Activated CD4-positive, alpha-beta T cell treated with anti-CD3 and anti-CD28 coated beads for 36 hours (primary cell): ENCODE data around the gene ADARB2. TPM values are rescaled to one million over a fixed set of nuclear protein-coding genes. Genes with fewer than 3 reads are reported as not detected.

Source experiments
- ATAC-seq: fragments of 200-7000 bp; cut with Tn5 transposase; one replicate; pipeline ENCODE4 v1.10.0; 2021; ENCODE audit warnings: mild to moderate bottlenecking, moderate library complexity
- CTCF ChIA-PET: fragments of 350-600 bp; sonication (Branson Sonifier 250); formaldehyde crosslinking; loops from one replicate; lab custom pipeline; 2021; ENCODE audit warnings: antibody characterized with exemption; lab: Charles Lee
- POLR2A ChIA-PET: fragments of 350-600 bp; sonication (Branson Sonifier 250); formaldehyde crosslinking; loops from one replicate; lab custom pipeline; 2021; ENCODE audit warnings: antibody characterized with exemption, inconsistent platforms; lab: Charles Lee
- DNase-seq: peaks from one replicate; pipeline ENCODE4 v3.0.0-alpha.2; 2020
- H3K27ac Mint-ChIP-seq: one replicate; pipeline ENCODE4 v1.8.0; 2021; ENCODE audit warnings: mixed read lengths
- H3K27me3 Mint-ChIP-seq: one replicate; pipeline ENCODE4 v1.8.0; 2021; ENCODE audit warnings: mixed read lengths
- H3K36me3 Mint-ChIP-seq: one replicate; pipeline ENCODE4 v1.8.0; 2021; ENCODE audit warnings: low read depth, mixed read lengths
- H3K4me1 Mint-ChIP-seq: one replicate; pipeline ENCODE4 v1.8.0; 2021; ENCODE audit warnings: mixed read lengths
- H3K4me3 Mint-ChIP-seq: one replicate; pipeline ENCODE4 v1.8.0; 2021; ENCODE audit warnings: mild to moderate bottlenecking, moderate library complexity, mixed read lengths
- H3K9me3 Mint-ChIP-seq: one replicate; pipeline ENCODE4 v1.8.0; 2021; ENCODE audit warnings: low read depth, mixed read lengths
- intact Hi-C, 2 experiments: fragments of 100-400 bp; cut with DNase I in 1 of 2; cut with micrococcal nuclease in 1 of 2; formaldehyde crosslinking; loops; one replicate each; pipeline versions ENCODE4 v1.14.2 to v1.15.1; 2022 to 2024; cut with DNase I, micrococcal nuclease
- total RNA-seq, 2 experiments: library from RNA; stranded (reverse); gene quantifications; one replicate each; pipeline ENCODE4 v1.2.3, GENCODE V29; 2021

ADARB2 gene
- total RNA-seq, 2 experiments from 2014 or later: not detected

DNA sequence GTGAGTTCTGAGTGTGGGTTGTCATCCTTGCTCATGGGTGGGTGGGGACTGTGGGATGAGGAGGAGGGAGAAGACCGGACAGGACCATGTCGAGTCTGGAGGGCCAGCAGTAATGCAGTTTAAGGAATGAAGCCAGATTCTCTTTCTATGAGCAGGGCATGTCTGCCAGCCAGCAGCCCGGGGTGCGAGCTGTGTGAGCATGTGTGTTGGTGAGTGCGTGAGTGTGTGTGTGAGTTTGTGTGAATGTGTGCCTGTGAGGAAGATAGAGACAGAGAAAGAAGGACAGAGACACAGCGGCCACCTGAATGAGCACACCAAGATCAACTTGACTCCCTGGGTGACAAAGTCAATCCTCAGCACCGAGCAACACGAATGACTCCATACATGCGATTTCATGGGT lies 52.3 kb downstream of the ADARB2 start:
- no peaks in the 10 kb centered on the region for H3K4me1 Mint-ChIP-seq
- CTCF ChIA-PET: no interaction called here
- POLR2A ChIA-PET: no interaction called here
- DNase-seq: no peak
- intact Hi-C loops: no loop called here
- H3K36me3 Mint-ChIP-seq: no peaks in the 10 kb centered on the region
- H3K27ac Mint-ChIP-seq: no peak overlapping the region
- no peaks in the 10 kb centered on the region for H3K9me3 Mint-ChIP-seq
- H3K27me3 Mint-ChIP-seq: peaks cover 9% of the 10 kb centered on the region
- H3K4me3 Mint-ChIP-seq: no peak overlapping the region
- ATAC-seq: no peak

DNA sequence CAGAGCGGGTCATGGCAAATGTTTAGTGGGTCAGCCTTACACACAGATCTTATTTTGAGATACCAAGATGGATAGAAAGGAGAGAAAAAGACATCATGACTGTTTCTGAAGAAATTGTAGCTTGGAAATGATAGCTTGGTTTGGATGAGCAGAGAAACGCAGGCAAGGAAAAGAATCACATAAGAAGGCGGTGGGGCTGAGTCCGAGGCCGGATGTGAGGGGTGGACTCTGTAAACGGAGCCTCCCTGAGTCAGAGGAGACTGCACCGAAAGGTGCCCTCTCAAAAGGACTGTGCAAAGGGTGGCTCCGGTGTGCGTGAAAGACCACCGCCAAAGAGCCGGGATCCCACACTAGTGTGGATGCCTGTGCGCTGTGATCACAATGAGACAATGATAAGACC lies 53.7 kb downstream of the ADARB2 start:
- intact Hi-C loops: no loop called here
- no peak for ATAC-seq
- no peaks in the 10 kb centered on the region for H3K9me3 Mint-ChIP-seq
- ChIA-PET POLR2A (interaction anchor here (0.6 kb wide), 1 partner anchor 397 kb away, joined by 3 read pairs; no protein-coding TSS in a partner anchor), CTCF (no interaction called here)
- H3K27me3 Mint-ChIP-seq: peaks cover 7% of the 10 kb centered on the region
- no peaks in the 10 kb centered on the region for H3K36me3 Mint-ChIP-seq
- H3K27ac Mint-ChIP-seq: no peak overlapping the region
- no peak for DNase-seq
- no peak overlapping the region for H3K4me3 Mint-ChIP-seq
- no peaks in the 10 kb centered on the region for H3K4me1 Mint-ChIP-seq

DNA sequence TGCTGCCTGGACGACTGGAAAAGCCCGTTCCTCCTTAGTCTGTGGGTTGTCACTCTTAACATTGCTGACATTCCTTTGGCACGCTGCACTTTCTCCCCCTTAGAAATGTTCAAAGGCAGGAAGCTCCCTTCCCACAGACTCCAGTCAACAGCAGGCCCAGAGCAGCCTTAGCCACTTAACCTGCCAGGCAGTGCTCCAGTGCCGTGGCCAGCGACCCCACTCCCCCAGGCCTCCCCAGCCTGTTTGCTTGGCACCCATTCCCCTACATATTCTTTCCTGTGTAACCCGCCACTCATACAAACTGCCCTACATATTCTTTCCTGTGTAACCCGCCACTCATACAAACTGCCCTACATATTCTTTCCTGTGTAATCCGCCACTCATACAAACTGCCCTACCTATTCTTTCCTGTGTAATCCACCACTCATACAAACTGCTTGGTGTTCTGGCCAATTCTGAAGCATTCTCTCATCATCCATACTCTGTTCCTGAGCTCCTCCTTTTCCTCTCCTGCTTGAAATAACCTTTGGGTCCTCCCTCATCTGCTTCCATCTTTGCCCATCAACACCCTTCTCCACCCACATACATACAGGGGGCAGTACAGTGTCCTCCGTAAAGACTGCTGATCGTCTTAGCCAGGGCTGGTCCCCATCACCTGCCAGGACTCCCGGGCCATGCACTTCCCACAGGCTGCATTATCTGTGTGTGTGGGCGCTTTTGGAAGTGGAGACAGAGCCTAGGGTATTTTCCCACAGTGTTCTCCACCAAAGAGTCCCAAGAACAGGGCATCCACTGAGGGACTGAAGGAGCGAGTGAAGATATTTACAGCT lies 57.3 kb downstream of the ADARB2 start:
- Mint-ChIP-seq H3K27me3 (peaks cover 5% of the 10 kb centered on the region), H3K9me3 (no peaks in the 10 kb centered on the region), H3K36me3 (no peaks in the 10 kb centered on the region), H3K27ac (no peak overlapping the region), H3K4me1 (no peaks in the 10 kb centered on the region), H3K4me3 (no peak overlapping the region)
- ChIA-PET POLR2A (no interaction called here), CTCF (interaction anchor here (0.7 kb wide), 1 partner anchor 42 kb away, joined by 3 read pairs; no protein-coding TSS in a partner anchor)
- no peak for ATAC-seq
- intact Hi-C loops: no loop called here
- no peak for DNase-seq

DNA sequence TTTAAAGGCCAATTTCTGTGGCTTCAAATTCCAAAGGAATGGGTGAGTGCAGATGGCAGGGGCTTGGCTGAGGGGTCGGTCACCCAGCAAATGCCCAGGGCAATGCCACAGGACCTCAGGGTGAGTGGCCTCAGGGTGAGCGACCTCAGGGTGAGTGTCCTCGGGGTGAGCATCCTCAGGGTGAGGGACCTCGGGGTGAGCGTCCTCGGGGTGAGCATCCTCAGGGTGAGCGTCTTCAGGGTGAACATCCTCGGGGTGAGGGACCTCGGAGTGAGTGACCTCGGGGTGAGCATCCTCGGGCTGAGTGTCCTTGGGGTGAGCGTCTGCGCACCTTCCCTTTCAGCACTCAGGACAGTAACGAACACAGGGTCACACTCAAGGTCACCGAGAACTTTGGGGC lies 59.2 kb downstream of the ADARB2 start:
- no peaks in the 10 kb centered on the region for H3K4me1 Mint-ChIP-seq
- CTCF ChIA-PET: no interaction called here
- ATAC-seq: no peak
- POLR2A ChIA-PET: no interaction called here
- no peaks in the 10 kb centered on the region for H3K9me3 Mint-ChIP-seq
- intact Hi-C loops: no loop called here
- no peak overlapping the region for H3K27ac Mint-ChIP-seq
- no peak for DNase-seq
- H3K27me3 Mint-ChIP-seq: peaks cover 2% of the 10 kb centered on the region
- H3K4me3 Mint-ChIP-seq: no peak overlapping the region
- no peaks in the 10 kb centered on the region for H3K36me3 Mint-ChIP-seq

DNA sequence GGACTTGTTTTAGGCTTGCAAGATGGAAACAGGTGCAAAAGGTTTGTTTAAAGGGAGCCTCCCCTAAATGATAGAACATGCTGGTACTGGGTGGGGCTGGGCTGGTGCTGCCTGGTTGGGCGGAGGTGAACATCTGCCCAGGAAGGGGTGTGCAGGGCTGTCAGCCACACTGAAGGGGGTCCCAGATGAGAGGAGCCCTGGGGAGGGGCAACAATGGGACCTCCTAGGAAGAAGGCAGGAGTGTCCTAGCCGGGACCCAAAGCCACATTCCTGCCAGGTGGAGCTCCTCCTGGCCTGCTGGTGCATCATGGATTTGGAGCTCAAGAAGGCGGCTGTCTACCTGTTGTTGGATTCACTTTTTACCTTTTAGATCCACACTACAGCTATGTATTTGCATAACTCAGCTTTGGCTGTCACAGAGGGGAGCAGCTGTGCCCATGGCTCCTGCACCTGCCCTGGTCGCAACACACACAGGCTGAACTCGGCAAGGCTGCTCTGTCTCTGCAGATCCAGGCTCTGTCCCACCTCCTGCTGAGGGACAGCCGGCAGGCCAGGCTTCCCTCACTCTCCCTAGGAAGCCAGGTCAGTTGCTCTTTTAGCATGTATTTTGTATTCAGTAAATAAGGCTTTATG lies 59.9 kb downstream of the ADARB2 start:
- H3K27me3 Mint-ChIP-seq: peaks cover 2% of the 10 kb centered on the region
- no peaks in the 10 kb centered on the region for H3K4me1 Mint-ChIP-seq
- no peaks in the 10 kb centered on the region for H3K36me3 Mint-ChIP-seq

DNA sequence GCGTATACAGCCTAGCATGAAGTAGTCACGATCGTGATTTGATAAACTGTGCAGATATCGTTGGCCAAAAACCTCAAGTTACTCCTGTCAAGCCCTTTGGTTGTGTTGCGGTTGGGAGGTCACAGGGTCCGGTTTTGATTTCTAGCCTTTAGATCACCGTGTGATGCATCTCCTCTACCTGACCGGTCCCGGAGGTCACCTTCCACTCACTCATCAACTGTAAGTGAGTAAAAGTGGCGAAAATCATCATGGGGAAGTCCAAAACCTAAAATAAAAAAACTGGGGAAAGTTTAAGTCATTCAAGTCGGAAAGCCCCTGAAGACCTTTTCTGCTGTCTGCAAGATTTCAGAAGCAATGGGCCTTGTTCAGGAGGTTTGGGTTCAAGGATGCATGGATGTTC lies 62.8 kb downstream of the ADARB2 start:
- POLR2A ChIA-PET: no interaction called here
- ATAC-seq (no peak), DNase-seq (no peak)
- Mint-ChIP-seq H3K4me1 (no peaks in the 10 kb centered on the region), H3K27ac (no peak overlapping the region), H3K36me3 (no peaks in the 10 kb centered on the region), H3K9me3 (no peaks in the 10 kb centered on the region), H3K27me3 (peaks cover 2% of the 10 kb centered on the region), H3K4me3 (no peak overlapping the region)
- CTCF ChIA-PET: no interaction called here
- intact Hi-C loops: no loop called here

More for the DNA sequence above, 59.9 kb downstream of the ADARB2 start:
- Mint-ChIP-seq H3K27ac (no peak overlapping the region), H3K4me3 (no peak overlapping the region), H3K9me3 (no peaks in the 10 kb centered on the region)
- intact Hi-C loops: no loop called here
- no peak for DNase-seq
- no peak for ATAC-seq
- ChIA-PET POLR2A (no interaction called here), CTCF (no interaction called here)

DNA sequence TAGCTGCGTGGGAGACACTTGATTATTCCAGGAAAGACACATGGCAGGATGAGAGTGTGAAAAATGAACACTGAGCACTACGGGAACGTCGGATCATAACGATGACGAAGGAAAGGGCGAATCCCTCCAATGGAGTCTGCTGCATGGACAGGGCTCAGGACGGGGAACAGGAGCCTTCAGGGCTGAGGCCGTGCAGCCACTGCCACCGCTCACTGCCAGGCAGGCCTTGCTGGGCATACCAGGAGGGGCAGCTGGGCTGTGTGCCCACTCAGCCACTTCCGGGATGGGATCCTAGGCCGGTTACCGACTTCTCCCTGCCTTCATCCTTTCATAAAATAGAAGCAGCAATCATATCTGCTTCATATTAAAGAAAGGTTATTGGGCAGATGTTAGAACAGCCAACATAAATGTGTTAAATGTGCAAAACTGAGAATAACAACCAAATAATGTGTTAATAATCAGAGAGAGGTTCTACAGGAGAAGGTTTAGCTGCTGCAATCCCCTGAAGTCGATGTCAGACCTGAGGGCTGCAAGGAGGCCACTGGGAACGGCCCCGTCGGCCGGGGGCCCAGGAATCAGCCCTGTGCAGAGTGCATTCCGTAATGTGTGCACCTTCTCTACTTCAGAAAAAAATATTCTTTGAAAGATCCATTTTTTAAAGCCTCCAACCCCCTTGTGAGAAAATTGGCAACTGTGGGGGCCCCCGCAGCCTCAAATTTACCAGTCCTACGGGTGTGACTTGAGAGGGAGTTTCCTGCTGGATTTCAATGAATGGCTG lies 63.6 kb downstream of the ADARB2 start:
- no peak for DNase-seq
- CTCF ChIA-PET: no interaction called here
- no peak overlapping the region for H3K27ac Mint-ChIP-seq
- H3K4me1 Mint-ChIP-seq: no peaks in the 10 kb centered on the region
- no peak for ATAC-seq
- H3K27me3 Mint-ChIP-seq: peaks cover 2% of the 10 kb centered on the region
- POLR2A ChIA-PET: no interaction called here
- no peaks in the 10 kb centered on the region for H3K9me3 Mint-ChIP-seq
- no peak overlapping the region for H3K4me3 Mint-ChIP-seq
- intact Hi-C loops: no loop called here
- H3K36me3 Mint-ChIP-seq: no peaks in the 10 kb centered on the region

DNA sequence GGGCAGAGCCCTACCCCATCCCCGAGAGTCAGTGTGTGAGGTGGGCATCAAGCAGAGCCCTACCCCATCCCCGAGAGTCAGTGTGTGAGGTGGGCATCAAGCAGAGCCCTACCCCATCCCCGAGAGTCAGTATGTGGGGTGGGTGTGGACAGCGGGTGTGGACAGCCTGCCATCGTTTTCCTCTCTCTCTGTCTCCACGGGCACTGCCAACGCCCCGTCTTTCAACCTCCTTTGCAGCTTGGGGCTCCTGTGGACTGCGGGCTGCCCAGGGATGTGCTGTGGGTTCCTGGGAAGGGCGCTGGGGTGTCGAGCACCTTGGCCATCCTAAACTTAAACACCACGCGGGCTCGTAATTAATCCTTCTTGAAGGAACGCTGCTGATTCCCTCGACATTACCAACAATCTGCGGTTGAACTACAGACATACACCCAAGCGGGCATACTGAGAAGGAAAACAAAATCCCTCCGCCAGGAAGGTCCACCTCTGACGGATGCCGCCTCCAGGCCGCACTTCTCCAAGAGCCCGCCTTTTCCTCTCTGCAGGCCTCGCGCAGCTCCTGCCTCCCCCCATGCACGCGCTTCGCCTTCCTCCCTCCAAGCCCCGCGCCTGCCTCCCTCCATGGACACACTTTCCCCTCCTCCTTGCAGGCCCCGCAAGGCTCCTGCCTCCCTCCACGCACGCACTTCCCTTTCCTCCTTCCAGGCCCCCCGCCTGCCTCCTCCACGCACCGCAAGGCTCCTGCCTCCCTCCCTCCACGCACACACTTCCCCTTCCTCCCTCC lies 65.1 kb downstream of the ADARB2 start:
- Mint-ChIP-seq H3K27me3 (peaks cover 2% of the 10 kb centered on the region), H3K9me3 (no peaks in the 10 kb centered on the region), H3K4me1 (no peaks in the 10 kb centered on the region), H3K4me3 (no peak overlapping the region), H3K36me3 (no peaks in the 10 kb centered on the region), H3K27ac (no peak overlapping the region)
- intact Hi-C loops: no loop called here
- ChIA-PET CTCF (no interaction called here), POLR2A (no interaction called here)
- ATAC-seq: no peak
- DNase-seq: no peak

DNA sequence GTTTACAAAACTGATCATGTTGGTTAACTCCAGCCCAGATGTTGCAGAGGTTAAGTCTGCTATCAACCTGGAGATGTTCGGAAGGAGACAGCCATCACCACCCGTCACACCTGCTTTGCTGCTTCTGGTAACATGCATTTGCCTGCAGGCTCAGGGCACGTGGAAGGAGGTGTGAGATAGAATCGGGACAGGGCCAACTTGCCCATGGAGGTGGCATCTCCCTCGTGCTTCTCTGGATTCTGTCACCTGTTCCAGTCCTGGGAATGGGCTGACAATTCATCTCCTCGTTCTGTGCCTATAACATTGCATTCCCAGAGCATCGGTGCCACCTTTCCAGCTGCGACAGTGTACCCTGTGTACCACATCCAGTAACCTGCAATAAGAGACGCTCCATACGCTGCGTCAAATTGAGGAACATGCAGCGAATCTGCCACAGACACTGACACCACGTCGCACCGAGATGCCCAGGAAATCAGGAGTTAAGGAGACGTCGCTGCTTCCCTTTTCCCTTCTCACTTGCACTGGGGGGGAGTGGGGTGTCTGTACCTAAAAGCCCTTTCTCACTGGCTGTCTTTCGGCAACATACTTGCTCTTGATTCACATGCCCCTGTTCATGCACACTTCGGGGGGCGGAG lies 65.8 kb downstream of the ADARB2 start:
- no peak overlapping the region for H3K4me3 Mint-ChIP-seq

DNA sequence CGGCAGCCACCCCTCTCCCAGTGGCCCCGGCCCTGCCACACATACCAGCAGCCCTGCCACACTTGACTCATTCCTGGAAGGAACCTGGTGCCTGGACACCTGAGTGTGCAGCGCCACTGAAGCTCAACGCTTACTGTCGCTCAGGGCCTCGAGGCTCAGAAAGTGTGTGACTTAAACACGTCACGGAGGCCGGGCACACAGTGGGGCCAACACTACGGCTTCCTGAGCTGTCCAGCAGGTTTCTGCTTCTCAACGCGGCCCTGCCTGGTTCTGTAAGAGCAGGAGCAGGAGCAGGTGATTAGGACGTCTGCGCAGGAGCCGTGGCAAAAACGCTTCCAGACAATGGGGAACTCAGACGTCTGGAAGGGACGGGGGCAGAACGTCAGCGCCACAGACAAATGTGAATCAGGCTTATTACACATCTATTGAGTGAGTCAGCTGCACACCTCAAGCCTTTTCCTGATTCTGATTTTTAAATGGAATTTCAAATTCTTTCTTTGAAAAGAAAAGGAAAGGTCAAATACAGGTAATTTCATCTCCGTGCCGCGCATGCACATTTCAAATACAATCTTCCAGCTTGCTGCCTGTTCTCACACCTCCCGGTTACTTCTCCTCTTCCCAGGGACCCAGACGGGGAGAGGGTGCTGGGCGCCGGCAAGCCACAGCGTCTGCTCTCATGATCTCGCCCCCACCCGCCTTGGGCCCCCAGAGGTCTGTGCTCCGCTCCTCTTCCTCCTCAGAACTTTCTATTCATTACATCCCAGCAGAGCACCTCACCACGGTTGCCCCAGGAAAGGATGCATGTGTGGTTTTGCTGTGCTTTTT lies 66.6 kb downstream of the ADARB2 start:
- no peak for ATAC-seq
- no peak overlapping the region for H3K27ac Mint-ChIP-seq

More for the DNA sequence above, 65.8 kb downstream of the ADARB2 start:
- DNase-seq: no peak
- no peak for ATAC-seq
- intact Hi-C loops: no loop called here
- ChIA-PET CTCF (no interaction called here), POLR2A (no interaction called here)
- H3K36me3 Mint-ChIP-seq: no peaks in the 10 kb centered on the region
- H3K4me1 Mint-ChIP-seq: no peaks in the 10 kb centered on the region
- H3K27me3 Mint-ChIP-seq: peaks cover 2% of the 10 kb centered on the region
- H3K27ac Mint-ChIP-seq: no peak overlapping the region
- H3K9me3 Mint-ChIP-seq: no peaks in the 10 kb centered on the region

More for the DNA sequence above, 66.6 kb downstream of the ADARB2 start:
- ChIA-PET CTCF (no interaction called here), POLR2A (no interaction called here)
- H3K9me3 Mint-ChIP-seq: no peaks in the 10 kb centered on the region
- peaks cover 2% of the 10 kb centered on the region for H3K27me3 Mint-ChIP-seq
- DNase-seq: no peak
- no peaks in the 10 kb centered on the region for H3K36me3 Mint-ChIP-seq
- H3K4me1 Mint-ChIP-seq: no peaks in the 10 kb centered on the region
- no peak overlapping the region for H3K4me3 Mint-ChIP-seq
- intact Hi-C loops: no loop called here
